ENCODE results near the gene ARHGAP25. TPM values are rescaled to one million over a fixed set of nuclear protein-coding genes. Genes with fewer than 3 reads are reported as not detected.

ARHGAP25 gene
- total and polyA plus RNA-seq, 2 donors (not counting 3 experiments of a cell fraction or from before 2014, with no cell fraction given) = 0.50 to 2.0 TPM

GRCh38 chr2:68722712-68723111 is 11.9 kb upstream of the ARHGAP25 start:
- DNase-seq (ENCODE audit: low read depth, low spot score) = no peak
- FAIRE-seq = no peak
- POLR2A ChIA-PET = no interaction called here

GRCh38 chr2:68723181-68723580 is 11.4 kb upstream of the ARHGAP25 start:
- H3K36me3 ChIP-seq (ENCODE audit: control insufficient read depth in 2 of 2, extremely low read depth in 1 of 2, insufficient read depth in 2 of 2, low read length in 2 of 2) = no peaks in the 10 kb centered on the region
- H3K9me1 ChIP-seq (replicated peaks; ENCODE audit: control insufficient read depth, extremely low read depth, insufficient read depth, low read length) = no peaks in the 10 kb centered on the region
- BruUV-seq (replicated peaks) = no TSS peak
- no peak overlapping the region for H3K4me2 ChIP-seq (ENCODE audit: insufficient read depth, low read length)
- intact Hi-C loops (cut with micrococcal nuclease) = no loop called here
- no peak overlapping the region for H3K9ac ChIP-seq (replicated peaks; ENCODE audit: extremely low read depth, insufficient read depth, low read length)
- H3K9me3 ChIP-seq (replicated peaks; ENCODE audit: control insufficient read depth, insufficient read depth, low read length) = no peaks in the 10 kb centered on the region
- no peaks in the 10 kb centered on the region for H4K20me1 ChIP-seq (replicated peaks; ENCODE audit: control insufficient read depth, extremely low read depth, insufficient read depth, low read length)
- ChIA-PET CTCF (interaction anchor here (0.7 to 5.1 kb wide), 7 partner anchors 10 to 260 kb away, joined by 3 to 77 read pairs (median 10); partner anchors contain the start of gene ARHGAP25), POLR2A (no interaction called here)
- DNase-seq (ENCODE audit: low read depth, low spot score) (no peak), FAIRE-seq (no peak)
- H3K4me1 ChIP-seq (ENCODE audit: control insufficient read depth, extremely low read depth, insufficient read depth, low read length) = no peaks in the 10 kb centered on the region
- no peak overlapping the region for H2AFZ ChIP-seq (ENCODE audit: low read depth, low read length)
- H3K79me2 ChIP-seq (ENCODE audit: control insufficient read depth, insufficient read depth, low read length) = no peaks in the 10 kb centered on the region
- H3K4me3 ChIP-seq (replicated peaks in 1 of 3; ENCODE audit: insufficient read depth in 1 of 3, low read depth in 1 of 3, low read length in 3 of 3) = no peak overlapping the region
- peaks cover 12 to 16% of the 10 kb centered on the region in 2 experiments for H3K27me3 ChIP-seq (ENCODE audit: control insufficient read depth in 2 of 2, insufficient read depth in 2 of 2, low read length in 2 of 2)
- H3K27ac ChIP-seq (ENCODE audit: insufficient read depth, low read depth, low read length) = no peak overlapping the region
- dilution Hi-C loops (cut with MboI; ENCODE audit: extremely low pct_ligation_motif_present, low sequenced_read_pairs) = loop anchor here (25.0 kb wide), 1 partner anchor 236 kb away; no protein-coding TSS in a partner anchor
- TF ChIP-seq JUN (IDR thresholded peaks at IDR 0.05; ENCODE audit: borderline replicate concordance, insufficient read depth, insufficient read length, low read depth) (no peak), FOS (IDR thresholded peaks at IDR 0.05; ENCODE audit: borderline replicate concordance, insufficient read depth, low read length) (no peak), GATA2 (IDR thresholded peaks at IDR 0.05; ENCODE audit: insufficient read depth, insufficient read length, low read depth, low read length) (no peak)

More at GRCh38 chr2:68722712-68723111, 11.9 kb upstream of the ARHGAP25 start:
- peaks cover 13 to 19% of the 10 kb centered on the region in 2 experiments for H3K27me3 ChIP-seq (ENCODE audit: control insufficient read depth in 2 of 2, insufficient read depth in 2 of 2, low read length in 2 of 2)
- H3K4me2 ChIP-seq (ENCODE audit: insufficient read depth, low read length) = no peak overlapping the region
- H3K4me3 ChIP-seq (replicated peaks in 1 of 3; ENCODE audit: insufficient read depth in 1 of 3, low read depth in 1 of 3, low read length in 3 of 3) = no peak overlapping the region
- H3K27ac ChIP-seq (ENCODE audit: insufficient read depth, low read depth, low read length) = no peak overlapping the region
- no peak overlapping the region for H2AFZ ChIP-seq (ENCODE audit: low read depth, low read length)
- CTCF ChIA-PET = interaction anchor here (0.8 to 5.1 kb wide), 7 partner anchors 10 to 259 kb away, joined by 3 to 77 read pairs (median 10); no protein-coding TSS in a partner anchor
- H3K9ac ChIP-seq (replicated peaks; ENCODE audit: extremely low read depth, insufficient read depth, low read length) = no peak overlapping the region
- dilution Hi-C loops (cut with MboI; ENCODE audit: extremely low pct_ligation_motif_present, low sequenced_read_pairs) (loop anchor here (25.0 kb wide), 1 partner anchor 235 kb away; no protein-coding TSS in a partner anchor), intact Hi-C loops (cut with micrococcal nuclease) (no loop called here)
- no peaks in the 10 kb centered on the region for H3K79me2 ChIP-seq (ENCODE audit: control insufficient read depth, insufficient read depth, low read length)
- no TSS peak for BruUV-seq (replicated peaks)
- H3K9me3 ChIP-seq (replicated peaks; ENCODE audit: control insufficient read depth, insufficient read depth, low read length) = no peaks in the 10 kb centered on the region
- H3K36me3 ChIP-seq (ENCODE audit: control insufficient read depth in 2 of 2, extremely low read depth in 1 of 2, insufficient read depth in 2 of 2, low read length in 2 of 2) = no peaks in the 10 kb centered on the region
- no peaks in the 10 kb centered on the region for H4K20me1 ChIP-seq (replicated peaks; ENCODE audit: control insufficient read depth, extremely low read depth, insufficient read depth, low read length)
- H3K4me1 ChIP-seq (ENCODE audit: control insufficient read depth, extremely low read depth, insufficient read depth, low read length) = no peaks in the 10 kb centered on the region
- TF ChIP-seq GATA2 (IDR thresholded peaks at IDR 0.05; ENCODE audit: insufficient read depth, insufficient read length, low read depth, low read length) = no peak
- peak in 1 of 2 donors; percentile 1 for TF ChIP-seq CTCF (IDR thresholded peaks at IDR 0.05; ENCODE audit: extremely low read depth in 1 of 2, insufficient read depth in 1 of 2, low read depth in 1 of 2, low read length in 2 of 2)
- no peaks in the 10 kb centered on the region for H3K9me1 ChIP-seq (replicated peaks; ENCODE audit: control insufficient read depth, extremely low read depth, insufficient read depth, low read length)

All from endothelial cell of umbilical vein (primary cell).